Karpas-422 (cell line): ENCODE data around the gene TM9SF2. TPM values are rescaled to one million over a fixed set of nuclear protein-coding genes. Genes with fewer than 3 reads are reported as not detected.

Experiments used
- small RNA-seq: library from RNA; depleted of rRNA; stranded (forward); fragments of <200 nt; gene quantifications from one replicate; pipeline ENCODE3, GENCODE V24; 2014
- total RNA-seq: library from RNA; depleted of rRNA; stranded (reverse); fragments of >200 nt; shearing (Covaris generic); gene quantifications from 2 replicates; pipeline ENCODE4 v1.2.3, GENCODE V29; 2014; ENCODE audit warnings: low replicate concordance; rRNA removed

Gene TM9SF2
- total RNA-seq, 1 experiment from 2014 or later: 134 TPM

Small RNA genes within 50 kb of the gene (small RNA-seq; reads per million reads assigned to genes)
- gene AL139035.1: 0.12 reads per million

Other genes with a start within 250 kb of the TM9SF2 start
- gene GPR18, start 243.1 kb upstream of the TM9SF2 start, total RNA-seq: 45.4 and 126 TPM in 2 replicates
- 0.11 TPM in 1 of 2 replicates, not detected in the other for gene GPR183, start 194.1 kb upstream of the TM9SF2 start, total RNA-seq
- gene CLYBL, start 105.2 kb downstream of the TM9SF2 start, total RNA-seq: 2.8 and 7.3 TPM in 2 replicates